ENCODE results near the gene ALS2. TPM values are rescaled to one million over a fixed set of nuclear protein-coding genes. Genes with fewer than 3 reads are reported as not detected.
"Not testable (repeated sequence)": the region's sequence is repeated elsewhere in the genome, so short reads cannot be mapped to it uniquely, and the experiment has no call there.

ALS2 gene
- total RNA-seq, 1 donor from 2014 or later: 38.1 TPM

GRCh38 chr2:201673546-201673945 lies 107.2 kb downstream of the ALS2 start:
- DNase-seq: no peak

- DNase-seq: not testable (repeated sequence)
Measured at GRCh38 chr2:201671205-201671604, 109.5 kb downstream of the ALS2 start.

GRCh38 chr2:201669865-201670264 lies 110.9 kb downstream of the ALS2 start:
- DNase-seq: no peak

- no peak for DNase-seq
Measured at GRCh38 chr2:201668402-201668910, 112.3 kb downstream of the ALS2 start.

GRCh38 chr2:201664334-201664733 lies 116.4 kb downstream of the ALS2 start:
- DNase-seq: no peak

GRCh38 chr2:201661366-201661765 lies 119.4 kb downstream of the ALS2 start:
- peak; percentile 22 for DNase-seq

GRCh38 chr2:201660293-201660895 lies 120.3 kb downstream of the ALS2 start:
- no peak for DNase-seq

GRCh38 chr2:201656740-201657139 lies 124.0 kb downstream of the ALS2 start:
- DNase-seq: no peak

GRCh38 chr2:201656102-201656501 lies 124.6 kb downstream of the ALS2 start:
- DNase-seq: peak; percentile 9

- DNase-seq: peak; percentile 87
Measured at GRCh38 chr2:201654616-201655384, 125.9 kb downstream of the ALS2 start.

- DNase-seq: no peak
Measured at GRCh38 chr2:201653221-201653620, 127.5 kb downstream of the ALS2 start.

Other genes starting within 250 kb of the ALS2 start
- 28.2 and 35.0 TPM in 2 replicates for gene TMEM237, start 137.4 kb downstream of the ALS2 start, total RNA-seq
- 2.2 and 3.1 TPM in 2 replicates for gene MPP4, start 82.3 kb downstream of the ALS2 start, total RNA-seq
- gene CDK15, start 25.6 kb upstream of the ALS2 start, total RNA-seq: not detected in 2 replicates